Mesenteric fat pad (tissue), 1 donor: ENCODE results near the gene GPR173. TPM values are rescaled to one million over a fixed set of nuclear protein-coding genes. Genes with fewer than 3 reads are reported as not detected.

Experiments
- DNase-seq: peaks from one replicate; pipeline ENCODE4 v3.0.0-alpha.2; 2020; ENCODE audit warnings: low spot score
- long read RNA-seq: library from polyadenylated mRNA; unstranded; transcript quantifications from one replicate; pipeline ENCODE4 v2.0.0, GENCODE V29; 2020
- total RNA-seq: library from RNA; stranded (reverse); fragmentation: NEBNext Ultra II Directional; extraction: Animal tissue kit (Norgen Biotek cat#: 25700); gene quantifications from one replicate; pipeline ENCODE4 v1.2.1, GENCODE V29; 2021
- donor health status: DM: yes; HTN: yes; CAD: no.

GPR173 gene, protein sequence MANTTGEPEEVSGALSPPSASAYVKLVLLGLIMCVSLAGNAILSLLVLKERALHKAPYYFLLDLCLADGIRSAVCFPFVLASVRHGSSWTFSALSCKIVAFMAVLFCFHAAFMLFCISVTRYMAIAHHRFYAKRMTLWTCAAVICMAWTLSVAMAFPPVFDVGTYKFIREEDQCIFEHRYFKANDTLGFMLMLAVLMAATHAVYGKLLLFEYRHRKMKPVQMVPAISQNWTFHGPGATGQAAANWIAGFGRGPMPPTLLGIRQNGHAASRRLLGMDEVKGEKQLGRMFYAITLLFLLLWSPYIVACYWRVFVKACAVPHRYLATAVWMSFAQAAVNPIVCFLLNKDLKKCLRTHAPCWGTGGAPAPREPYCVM
- total RNA-seq, result 1.9 TPM
- long read RNA-seq, result 0 reads

DNA sequence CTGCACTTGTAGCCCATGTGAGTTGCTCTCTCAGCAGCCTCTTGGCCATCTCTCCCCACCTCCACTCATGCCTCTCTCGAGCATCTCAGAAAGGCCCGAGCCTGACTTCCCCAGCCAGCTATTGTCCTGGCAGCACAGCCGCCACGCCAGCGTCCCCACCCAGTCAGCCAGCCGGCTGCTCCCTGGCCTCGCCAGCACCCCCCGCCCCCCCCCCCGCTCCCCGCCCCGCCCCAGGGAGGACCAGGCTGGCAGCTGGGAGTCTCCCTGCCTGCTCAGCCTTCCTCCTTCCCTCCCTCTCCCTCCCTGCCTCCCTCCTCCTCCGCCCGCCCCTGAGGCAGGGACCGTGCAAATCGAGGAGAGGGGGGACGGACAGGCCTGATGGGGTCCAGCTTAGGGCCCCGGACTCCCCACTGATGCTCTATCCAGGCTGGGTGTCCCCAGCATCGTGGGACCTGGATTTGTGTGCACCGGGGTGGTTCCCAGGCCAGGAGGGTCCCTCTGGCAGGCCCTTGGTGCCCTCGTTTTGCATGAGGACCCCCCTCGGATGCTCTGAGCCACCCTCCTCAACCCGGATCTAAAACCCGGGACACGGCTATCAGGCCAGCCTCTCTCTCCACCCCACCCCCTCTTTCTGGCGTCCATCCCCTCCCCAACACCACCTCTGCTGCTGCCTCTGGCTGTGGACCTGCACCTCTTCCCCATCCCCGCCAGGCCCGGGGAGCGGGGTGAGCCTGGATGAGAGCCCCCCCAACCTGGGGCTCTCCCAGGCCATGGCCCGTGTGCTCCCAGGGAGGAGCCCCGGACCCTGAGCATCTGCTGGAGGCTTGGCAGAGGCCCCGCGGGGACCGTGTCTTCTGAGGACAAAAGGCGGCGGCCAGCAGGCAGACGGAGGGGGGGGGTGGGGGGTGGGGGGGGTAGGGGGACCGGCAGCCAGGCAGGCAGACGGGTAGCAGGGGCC lies at the start of gene GPR173:
Gene GPR173, plus strand, starts transcription at position 621 of the 958 bp plus-strand sequence. CDS start 27,833 bp downstream, outside the sequence.
- DNase-seq, result no peak

DNA sequence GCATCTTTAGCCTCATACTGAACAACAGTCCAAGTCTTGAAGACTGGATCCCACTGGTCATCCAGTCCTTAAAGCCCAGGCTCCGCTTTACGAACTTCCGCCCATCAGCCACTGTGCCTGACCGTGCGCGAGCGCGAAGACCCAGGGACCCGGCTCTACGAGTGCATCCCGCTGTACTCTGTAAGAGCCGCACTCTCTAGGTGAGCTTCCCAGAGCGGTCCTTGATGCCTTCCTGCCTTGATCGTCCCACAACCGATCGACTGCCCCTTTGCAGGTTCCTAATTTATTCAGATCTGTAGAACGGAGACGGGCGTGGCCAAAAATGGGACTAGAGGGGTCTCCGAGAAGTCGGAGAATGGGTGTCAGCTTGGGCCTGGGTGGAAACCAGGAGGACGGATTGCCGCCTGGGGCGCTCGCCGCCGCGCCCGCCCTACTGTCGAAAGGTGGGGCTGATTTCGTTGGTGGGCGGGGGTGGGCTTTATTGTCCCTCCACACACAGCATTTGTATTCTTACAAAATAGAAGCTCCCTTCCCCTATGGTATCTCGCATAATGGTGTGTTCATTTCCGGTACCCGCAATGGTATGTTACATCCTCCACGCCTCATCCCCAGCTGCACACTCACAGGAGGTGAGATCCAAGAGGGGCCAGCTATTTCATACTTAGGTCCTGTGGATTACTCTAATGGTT lies 48.0 kb upstream of the GPR173 start:
- DNase-seq, result no peak

- DNase-seq, result no peak
Measured at GRCh38 chrX:53001958-53002357, 46.6 kb upstream of the GPR173 start.

- no peak for DNase-seq
Measured at GRCh38 chrX:53003111-53003510, 45.5 kb upstream of the GPR173 start.

- no peak for DNase-seq
Measured at GRCh38 chrX:53004038-53004437, 44.6 kb upstream of the GPR173 start.

DNA sequence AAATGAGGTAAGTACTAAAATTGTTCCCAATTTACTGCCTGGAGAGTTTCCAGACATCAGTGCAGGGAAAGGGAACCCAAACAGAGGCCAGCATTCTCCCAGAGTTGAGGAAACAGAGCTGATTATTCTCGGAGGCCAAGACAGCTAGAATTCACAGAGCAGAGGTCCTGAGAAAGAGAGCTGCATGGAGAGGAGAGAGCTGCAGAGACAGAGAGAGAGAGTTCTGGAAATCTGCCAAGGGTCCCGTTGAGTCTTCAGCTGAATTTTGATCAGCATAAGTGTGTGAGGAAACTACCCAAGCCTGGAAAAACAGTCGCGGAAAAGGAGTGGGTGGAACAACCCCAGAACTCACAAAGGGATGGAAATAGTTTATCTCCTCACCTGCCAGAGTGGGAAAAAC lies 43.8 kb upstream of the GPR173 start:
- DNase-seq, result no peak

- DNase-seq, result no peak
Measured at GRCh38 chrX:53005327-53005726, 43.3 kb upstream of the GPR173 start.

- DNase-seq, result no peak
Measured at GRCh38 chrX:53009032-53009431, 39.6 kb upstream of the GPR173 start.

GRCh38 chrX:53013291-53013690 lies 35.3 kb upstream of the GPR173 start:
- peak; percentile 62 for DNase-seq

GRCh38 chrX:53018627-53019026 lies 30.0 kb upstream of the GPR173 start:
- no peak for DNase-seq

DNA sequence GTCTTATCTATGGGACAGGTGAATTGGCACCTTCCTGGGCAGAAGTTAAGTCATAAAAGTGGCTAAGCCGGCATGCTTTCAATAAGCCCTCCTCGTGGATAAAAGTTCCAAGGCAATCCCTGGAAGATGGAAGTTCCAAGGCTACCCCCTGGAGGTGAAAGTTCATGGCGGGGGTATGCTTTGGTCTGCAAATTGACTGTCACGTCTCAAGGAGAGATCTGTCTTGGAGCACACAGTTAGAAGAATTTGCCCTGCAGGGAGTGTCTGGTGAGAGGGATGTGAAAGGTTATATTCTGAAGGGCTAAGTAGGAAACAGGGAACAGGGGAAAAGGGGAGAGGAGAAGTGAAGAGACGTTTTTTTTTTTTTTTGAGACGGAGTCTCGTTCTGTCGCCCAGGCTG lies 26.2 kb upstream of the GPR173 start:
- no peak for DNase-seq

GRCh38 chrX:53028678-53029077 lies 19.9 kb upstream of the GPR173 start:
- DNase-seq, result no peak

DNA sequence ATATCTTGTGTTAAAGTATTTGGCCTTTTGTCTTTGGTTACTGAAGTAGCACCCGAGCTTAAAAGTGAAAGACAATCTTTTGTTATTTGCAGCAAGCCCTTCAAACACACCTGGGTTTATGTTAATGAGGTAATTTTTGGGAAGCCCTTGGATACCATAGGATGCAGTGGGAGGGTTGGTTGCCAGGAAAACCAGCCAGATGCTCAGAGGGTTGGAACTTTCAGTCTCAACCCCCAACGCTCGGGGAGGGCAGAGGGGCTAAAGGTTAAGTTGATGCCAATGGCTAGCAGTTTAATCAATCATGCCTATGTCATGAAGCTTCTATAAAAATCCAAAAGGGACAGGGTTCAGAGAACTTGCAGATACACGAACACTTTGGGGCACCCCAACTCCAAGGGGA lies 17.2 kb upstream of the GPR173 start:
- no peak for DNase-seq

DNA sequence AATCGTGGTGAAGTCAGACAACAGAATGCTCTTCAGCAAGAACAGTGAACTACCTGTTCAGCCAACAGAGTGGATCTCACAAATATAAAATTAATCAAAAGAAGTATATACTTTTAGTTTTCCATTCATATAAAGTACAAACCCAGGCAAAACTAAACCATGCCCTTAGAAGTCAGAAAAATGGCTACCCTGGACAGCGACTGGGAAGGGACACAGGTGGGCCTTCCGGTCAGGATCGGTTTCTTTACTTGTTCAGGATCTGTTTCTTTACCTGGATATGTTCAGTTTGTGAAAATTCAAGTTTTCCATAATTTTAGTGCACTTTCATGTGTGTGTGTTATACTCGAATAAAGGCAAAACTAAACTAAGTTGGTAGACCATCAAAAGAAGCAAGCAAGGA lies 12.4 kb upstream of the GPR173 start:
- no peak for DNase-seq

- DNase-seq, result no peak
Measured at GRCh38 chrX:53039236-53039635, 9.4 kb upstream of the GPR173 start.

GRCh38 chrX:53044995-53045394 lies 3.6 kb upstream of the GPR173 start:
- no peak for DNase-seq

DNA sequence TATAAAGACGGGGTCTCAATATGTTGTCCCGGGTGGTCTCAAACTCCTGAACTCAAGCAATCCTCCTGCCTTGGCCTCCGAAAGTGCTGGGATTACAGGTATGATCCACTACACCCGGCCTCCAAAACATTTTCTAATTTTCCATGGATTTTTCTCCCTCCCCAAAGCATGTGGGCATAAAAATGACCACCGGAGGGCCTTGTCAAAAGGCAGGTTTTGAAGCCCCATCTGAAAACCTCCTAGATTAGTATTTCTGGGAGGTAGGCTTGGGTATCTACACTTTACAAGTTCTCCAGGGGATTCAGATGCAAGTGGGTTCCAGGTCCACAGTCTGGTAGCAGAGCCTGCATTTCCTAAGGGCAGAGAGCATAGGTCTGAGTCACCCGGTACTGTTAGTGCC lies 1.4 kb upstream of the GPR173 start:
- DNase-seq, result no peak

GRCh38 chrX:53049127-53049517 lies 533 bp downstream of the GPR173 start:
- no peak for DNase-seq

DNA sequence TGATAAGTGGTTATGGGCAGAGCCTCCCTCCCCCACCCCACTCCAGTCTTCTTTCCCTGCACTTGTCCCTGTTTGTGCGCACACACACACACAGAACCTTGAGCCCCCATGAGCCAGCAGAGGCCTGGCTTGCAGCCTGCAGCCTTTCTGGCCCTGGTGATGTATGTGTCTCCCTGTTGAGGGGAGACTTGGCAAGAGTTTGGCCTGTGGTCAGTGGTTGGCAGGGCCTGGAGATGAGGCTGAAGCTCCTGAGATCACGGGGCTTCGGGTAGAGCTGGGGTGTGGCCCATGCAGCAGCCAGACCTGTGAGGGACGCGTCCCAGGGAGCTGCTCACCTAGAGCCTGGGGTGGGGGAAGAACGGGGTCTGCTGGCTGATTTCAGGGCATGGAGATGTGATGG lies 2.3 kb downstream of the GPR173 start:
- DNase-seq, result no peak

GRCh38 chrX:53055244-53055849 lies 6.8 kb downstream of the GPR173 start:
- no peak for DNase-seq

GRCh38 chrX:53056292-53056691 lies 7.7 kb downstream of the GPR173 start:
- DNase-seq, result no peak
